NCI-H2107 treated with DMSO at 0.1 percent for 48 hours (cell line): Measurements from ENCODE around the gene HOXA3.

Experiments used
- DNase-seq: peaks from one replicate; lab custom pipeline; 2025; ENCODE audit not compliant: unreplicated experiment; lab: John Stamatoyannopoulos, UW

The HOXA3 gene

DNA sequence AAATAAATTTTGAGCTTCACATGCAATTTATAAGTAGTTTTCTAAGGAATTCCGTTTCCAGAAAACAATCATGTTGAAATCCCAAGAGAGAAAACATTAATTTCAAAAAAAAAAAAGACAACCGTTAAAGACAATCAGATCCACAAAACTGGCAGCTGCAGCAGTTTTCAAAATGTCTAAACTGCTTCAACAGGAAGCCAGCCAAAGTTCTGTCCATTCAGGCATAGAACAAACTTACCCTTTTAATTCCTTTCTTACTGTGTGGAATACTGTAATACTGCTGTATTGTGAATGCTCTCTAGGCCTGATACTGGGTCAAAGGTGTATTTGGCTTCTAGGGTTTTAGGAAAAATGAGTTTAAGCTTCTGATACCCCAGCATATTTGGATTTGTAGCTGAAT lies 88.2 kb downstream of the HOXA3 start:
- no peak for DNase-seq

DNA sequence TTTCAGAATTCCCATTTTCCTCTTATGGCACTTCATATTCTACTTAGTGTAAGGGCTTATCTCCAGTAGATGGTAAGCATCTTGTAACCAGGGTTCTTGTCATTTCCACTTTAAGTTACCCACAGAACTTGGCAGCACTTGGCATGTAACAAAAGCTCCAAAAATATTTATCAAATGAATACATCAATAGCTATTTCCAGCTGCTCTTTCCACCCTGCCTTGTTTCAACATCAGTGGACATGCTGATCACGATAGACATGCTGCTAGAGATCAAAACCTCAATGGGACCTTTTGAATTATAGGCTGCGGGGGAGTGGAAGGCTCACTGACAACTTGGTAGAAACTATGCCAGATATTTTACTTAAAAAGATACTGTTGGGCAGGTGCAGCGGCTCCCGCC lies 89.4 kb downstream of the HOXA3 start:
- no peak for DNase-seq
